Activated T-helper 1 cell treated with anti-CD3 and anti-CD28 coated beads, Interleukin-2, amount 50 U/mL, for 16 hours (primary cell): ENCODE results near the gene GNAT3.

Source experiments
- DNase-seq, 2 donors: peaks; one replicate each; pipeline ENCODE4 v3.0.0-alpha.2; 2020; ENCODE audit warnings: low read depth in 1 of 2, low spot score in 1 of 2

The GNAT3 gene

DNA sequence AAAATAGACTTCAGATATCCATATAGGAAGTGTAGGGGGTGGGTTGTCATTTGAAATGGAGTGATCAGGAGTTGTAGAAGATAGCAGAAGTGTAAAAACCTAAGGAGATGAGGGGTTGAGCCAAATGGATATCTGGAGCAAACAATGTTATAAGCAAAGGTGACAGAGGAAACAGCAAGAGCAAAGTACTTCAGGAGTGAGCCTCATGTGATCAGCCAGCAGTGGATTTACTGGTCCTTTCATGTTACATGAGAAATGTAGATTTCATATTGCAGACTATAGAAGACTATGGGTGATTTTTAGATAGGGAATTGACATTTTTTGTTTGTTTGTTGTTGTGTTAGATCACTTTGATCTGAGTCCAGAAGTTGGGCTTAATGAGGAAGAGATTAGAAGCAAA, 47.7 kb downstream of the GNAT3 start:
- DNase-seq = no peak

DNA sequence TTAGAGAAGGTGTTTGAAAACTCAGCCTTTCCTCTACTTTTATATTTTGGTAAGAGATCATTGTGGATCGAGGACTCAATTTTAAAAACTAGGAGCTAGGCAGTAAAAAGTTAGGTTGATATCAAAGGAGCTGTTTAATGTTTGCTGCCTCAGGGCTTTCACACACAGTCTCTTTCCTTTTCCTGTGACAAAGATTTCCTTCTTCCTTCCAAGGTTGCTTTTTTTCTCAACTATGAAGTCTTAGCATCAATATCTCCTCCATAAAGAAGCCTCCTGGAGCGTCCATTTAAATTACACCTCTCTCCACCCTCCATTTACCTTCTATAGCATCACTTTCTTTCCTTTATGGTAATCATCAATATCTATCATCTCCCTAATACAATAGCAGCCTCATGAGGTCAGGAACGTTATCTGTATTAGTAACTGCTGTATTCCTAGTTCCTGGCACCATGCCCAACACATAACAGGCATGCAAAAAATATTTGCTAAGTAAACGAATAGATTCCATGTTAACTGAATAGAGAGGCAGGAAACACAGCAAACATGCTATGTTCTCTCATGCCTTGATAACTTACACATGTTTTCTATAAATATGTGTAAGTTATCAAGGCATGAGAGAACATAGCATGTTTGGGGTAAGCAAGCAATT, 48.5 kb downstream of the GNAT3 start:
- DNase-seq = no peak

DNA sequence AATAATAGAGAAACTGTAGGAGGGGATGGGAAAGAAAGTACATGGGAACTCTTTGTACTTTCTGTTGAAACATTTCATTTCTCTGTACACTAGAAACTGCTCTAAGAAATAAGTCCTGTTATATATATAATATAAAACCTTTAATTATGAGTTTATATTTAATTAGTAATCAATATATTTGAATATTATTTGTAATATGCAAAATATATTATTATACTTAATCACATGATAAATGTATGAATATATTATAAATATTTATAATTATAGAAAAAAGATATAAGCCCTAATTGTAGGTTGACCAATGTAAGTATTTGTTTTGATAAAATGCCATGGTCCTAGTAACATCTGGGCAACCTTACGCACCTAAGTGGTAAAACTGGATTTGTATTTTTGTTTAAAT, 51.0 kb downstream of the GNAT3 start:
- no peak for DNase-seq

DNA sequence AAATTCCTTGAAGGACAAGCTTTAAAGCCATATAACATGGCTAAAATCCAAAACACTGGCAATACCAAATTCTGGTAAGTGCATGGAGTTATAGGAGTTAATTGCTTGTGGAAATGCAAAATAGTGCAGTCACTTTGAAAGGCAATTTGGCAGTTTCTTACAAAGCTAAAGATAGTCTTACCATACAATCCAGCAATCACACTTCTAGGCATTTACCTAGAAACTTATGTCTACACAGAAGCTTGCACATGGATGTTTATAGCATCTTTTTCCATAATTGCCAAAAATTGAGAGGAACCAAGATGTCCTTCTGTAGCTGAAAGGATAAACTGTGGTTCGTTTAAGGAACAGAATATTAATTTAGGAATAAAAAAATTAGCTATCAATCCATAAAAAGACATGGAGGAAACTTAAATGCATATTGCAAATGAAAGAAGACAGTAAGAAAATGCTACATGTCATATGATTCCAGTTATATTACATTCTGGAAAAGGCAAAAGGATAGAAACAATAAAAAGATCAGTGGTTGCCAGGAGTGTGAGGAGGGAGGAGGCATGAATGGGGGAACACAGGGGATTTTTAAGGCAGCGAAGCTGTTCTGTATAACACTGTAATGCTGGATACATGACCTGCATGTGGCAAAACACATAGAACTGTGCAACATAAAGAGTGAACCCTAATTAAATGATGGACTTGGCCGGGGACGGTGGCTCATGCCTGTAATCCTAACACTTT, 51.9 kb downstream of the GNAT3 start:
- DNase-seq = no peak

DNA sequence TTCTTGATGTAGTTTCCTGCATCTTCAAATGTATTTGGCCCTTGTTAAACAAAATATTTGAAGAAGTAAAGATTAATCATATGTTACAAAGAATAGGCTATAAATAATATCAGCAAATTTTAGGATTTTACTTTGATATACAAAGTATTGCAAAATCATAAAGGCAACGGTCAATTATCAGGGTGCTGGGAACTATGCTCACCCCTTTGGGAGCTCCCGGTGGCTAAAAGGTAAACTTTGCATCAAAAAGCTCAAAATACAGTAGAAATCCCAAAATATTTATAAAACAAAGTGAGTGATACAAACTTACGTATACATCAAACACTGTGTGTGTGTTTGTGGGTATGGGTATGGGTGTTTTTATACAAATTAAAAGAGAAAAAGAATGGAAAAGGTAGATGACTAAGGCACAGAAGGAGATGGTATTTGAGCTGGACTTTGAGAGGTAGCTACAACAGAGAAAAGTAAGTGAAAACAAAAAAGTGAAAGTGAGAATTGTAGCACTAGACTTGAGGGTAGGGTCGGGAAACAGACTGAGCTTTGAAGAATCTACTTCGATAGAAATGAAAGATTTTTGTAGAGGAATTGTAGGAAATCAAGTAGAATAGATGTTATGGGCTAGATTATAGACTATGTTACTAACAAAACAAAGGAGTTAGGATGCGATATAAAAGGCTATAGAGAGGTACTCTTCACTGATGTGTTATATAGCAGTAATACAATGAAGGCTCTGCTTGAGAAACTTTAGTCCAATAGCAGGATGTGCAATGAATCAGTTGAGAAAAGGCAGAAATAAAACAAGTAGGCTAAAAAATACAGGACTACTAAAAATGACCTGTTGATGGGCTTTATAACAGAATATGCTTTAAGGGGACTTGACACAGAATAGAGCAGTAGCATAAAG, 52.8 kb downstream of the GNAT3 start:
- DNase-seq = no peak

DNA sequence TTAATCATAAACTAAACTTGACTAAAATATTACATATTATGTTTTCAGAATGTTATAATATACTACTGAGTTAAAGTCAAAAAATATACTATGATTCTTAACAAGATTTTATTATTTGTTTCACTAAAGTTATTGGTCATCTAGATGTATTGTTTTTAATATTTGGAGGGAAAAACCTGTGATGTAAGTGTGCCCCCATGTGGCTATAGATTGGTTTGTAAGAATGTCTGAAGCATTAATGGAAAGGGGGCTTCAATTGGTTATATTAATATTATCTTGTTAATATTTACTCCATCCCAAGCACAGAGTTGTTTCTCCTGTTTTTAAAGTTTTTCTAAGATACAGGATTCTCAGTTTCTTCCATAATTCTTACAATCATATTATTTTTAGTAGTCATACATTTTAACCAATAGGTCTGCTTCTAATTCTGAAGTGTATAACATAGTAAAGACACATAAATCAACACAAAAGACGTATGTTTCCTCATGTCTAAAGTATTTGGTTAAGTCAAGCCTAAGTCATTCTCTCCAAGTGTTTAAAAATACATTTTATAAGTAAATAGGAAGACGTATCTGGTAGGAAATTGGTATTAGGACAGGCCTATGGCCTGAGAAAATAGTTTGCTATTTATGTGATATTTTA, 58.0 kb downstream of the GNAT3 start:
- no peak for DNase-seq

DNA sequence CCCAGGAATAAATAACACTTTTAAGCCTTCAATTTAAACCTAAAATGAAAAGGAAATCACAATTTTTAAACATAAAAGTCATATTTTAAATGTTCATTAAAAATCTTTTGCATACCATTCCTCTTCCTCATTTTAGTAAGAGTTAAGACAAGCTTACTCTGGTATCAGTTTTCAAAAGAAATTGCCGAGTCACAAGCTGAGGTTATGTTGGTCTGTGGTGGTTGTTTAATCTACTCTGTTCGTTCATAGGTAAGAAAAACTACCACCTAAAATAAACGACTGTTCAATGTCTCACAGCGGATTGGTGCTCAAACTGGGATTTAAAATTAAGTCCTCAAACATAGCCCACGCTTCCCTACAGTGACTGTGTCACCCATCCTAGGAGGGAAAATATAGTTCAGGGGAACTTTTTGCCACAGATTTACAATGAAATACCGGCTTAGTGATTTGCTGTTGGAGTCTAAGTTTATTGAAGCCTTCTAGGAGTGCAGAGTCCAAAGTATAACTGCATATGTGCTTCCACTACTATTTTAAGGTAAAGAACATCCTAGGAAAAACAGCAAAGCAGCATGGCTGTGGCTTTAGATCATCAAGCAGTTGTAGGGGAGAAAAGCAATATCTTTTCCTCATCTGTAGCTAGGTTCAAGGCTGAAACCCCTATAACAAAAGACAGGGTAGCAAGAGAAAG, 61.1 kb downstream of the GNAT3 start:
- DNase-seq = no peak

DNA sequence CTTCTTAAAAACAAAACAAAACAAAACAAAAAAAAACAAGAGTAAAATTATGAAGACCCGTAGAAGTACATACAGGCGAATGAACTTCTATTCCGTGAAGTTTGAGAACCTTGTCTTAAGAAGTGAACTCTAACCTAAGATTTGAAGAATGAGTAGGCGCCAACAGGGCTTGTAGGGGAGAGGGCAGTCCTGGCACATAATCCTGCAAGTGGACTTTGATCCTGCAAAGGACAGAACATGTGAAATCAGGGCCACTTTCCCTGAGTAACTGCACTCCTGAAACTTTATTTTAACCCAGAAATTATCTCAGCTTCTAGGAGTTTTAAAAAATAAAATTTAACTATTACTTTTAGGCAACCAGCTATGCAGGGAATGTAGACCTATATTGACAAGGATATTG, 62.0 kb downstream of the GNAT3 start:
- DNase-seq = no peak

DNA sequence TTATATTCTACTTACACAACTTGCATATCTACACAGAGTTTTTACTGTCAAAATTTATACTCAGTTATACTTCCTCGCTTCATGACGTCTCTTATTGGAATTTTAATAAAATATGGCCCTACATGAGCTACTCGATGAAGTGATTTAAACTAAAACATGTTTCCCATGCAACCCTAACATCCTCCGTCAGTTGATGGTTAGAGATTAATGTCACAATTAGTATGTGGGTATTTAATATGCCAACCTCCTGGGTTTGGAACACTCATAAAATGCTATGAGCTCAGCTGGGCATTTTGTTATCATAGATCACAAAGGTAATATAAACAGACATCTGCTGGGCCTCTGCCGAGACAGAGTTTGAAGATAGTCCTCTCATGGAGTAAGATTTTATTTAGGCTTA, 66.5 kb downstream of the GNAT3 start:
- DNase-seq = no peak

DNA sequence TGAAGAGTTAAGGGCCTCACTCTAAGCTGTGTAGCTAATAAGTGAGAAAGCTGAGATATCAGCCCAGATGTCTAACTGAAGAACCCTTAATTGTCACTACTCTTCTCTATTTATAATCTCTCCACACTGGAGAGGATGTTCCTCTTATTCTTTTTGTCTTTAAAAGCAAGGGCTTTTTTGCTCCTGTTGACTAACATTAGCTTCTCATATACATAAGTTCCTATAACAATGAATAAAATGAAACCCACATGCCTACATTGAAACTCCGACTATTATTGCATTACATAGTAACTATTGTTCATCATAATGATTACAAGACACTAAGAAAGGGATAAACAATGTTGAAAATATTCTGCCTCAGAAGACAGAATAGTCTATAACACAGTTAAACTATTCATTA, 67.1 kb downstream of the GNAT3 start:
- DNase-seq = no peak

DNA sequence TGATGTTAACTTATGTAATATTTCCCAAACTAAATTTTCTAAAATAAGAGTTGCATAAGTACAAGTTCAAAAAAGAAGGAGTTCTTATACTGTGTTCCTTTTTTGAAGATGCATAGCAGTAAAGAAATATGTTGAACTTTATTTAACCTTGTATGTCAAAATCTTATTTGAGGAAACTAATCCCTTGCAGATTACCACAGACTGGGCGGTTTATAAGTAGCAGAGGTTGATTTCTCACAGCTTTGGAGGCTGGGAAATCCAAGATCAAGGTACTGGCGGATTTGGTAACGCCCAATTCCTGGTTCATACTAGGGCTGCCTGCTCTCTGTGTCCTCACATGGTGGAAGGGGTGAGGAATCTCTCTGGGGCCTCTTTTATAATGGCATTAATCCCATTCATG, 68.5 kb downstream of the GNAT3 start:
- no peak for DNase-seq

DNA sequence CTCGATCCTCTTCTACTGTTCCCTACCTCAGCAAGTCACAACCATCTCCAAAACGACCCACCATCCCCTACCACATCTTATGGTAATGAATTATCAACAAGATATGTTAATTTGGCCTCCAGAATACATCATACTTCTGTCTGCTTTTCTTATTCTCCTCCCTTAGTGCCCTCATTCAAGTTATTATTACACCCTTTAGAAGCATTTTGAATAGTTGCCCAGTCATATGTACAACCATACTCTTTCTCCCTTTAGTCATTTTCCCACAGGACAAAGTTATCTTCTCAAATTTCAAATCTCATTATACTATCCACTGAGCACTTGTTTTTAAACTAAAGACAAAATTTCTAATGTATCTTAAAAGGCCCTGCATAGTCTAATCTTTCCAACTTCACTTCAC, 71.0 kb downstream of the GNAT3 start:
- DNase-seq = no peak

DNA sequence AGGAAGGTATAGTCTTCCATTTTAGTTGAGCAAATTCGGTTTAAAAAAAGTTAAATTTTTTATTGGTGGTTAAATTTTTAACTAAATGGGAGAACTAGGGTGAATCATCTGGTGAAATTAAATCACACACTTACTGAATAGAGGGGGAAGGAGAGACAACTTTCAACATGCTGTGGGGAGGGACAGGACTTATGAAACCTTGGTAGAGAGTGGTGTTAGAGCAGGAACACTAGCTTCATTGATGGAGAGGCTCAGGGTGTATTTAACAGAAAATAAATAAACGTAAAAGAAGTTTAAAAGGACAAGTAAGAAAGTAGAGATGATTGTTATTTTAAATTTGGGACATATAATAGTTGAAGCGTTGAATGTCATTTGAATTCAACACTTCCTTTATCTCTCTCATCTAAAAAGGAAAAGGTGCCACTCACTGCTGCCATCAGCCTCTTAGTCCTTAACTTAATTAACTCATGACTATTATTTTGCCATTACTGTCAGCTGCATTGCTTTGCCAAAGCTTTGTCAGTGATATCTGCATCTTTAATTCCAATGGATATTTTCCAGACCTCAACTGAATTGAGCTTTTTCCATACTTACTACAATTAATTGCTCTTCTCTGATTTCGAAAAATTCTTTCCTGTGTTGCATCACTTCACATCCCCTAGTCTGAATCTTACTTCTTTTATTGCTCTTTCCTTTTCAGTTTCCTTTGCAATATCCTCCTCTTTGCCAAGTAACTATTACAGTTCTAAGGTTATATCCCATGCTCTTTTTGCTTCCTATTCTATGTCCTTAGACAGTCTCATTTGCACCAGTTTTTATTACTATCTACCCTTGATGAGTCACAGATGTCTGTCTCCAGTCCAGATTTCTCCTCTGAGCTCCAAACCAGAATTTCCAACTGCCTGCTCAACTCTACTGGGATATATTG, 71.7 kb downstream of the GNAT3 start:
- DNase-seq = no peak

DNA sequence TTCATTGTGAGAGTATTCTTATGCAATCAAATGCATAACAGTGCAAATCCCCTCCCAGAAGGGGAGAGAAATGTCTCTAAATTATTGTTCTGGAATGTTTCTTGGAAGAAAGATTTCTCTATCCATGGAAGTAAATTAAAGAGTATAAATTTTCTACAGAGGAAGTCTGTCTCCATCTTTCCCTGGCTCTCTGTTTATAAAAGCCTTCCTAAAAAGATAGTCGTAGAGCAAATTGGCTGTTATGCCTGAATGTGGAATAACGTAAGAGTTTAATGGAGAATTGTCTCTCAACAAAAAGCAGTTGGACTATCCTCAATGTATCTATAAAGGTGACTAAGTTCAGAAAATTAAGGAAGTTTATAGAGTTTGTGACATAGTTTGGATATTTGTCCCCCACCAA, 76.3 kb downstream of the GNAT3 start:
- no peak for DNase-seq

DNA sequence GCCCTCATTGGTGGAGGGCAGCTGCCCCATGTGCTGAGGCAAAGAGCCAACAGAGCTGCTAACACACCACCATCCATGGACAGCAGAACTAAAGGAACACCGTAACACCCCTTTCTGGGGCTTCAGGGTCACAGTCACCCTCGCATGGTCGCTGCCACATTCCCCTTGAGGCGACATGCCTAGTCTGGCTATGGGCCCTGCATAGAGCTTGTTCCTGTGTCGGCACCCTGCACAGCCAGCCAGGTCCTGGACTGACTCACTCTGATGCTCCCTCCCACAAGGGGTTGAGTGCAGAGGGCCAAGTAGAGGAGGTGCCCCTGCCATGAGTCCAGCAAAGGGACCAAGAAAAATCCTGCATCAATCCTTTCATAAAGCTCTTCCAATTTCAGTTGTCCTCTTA, 77.8 kb downstream of the GNAT3 start:
- no peak for DNase-seq

DNA sequence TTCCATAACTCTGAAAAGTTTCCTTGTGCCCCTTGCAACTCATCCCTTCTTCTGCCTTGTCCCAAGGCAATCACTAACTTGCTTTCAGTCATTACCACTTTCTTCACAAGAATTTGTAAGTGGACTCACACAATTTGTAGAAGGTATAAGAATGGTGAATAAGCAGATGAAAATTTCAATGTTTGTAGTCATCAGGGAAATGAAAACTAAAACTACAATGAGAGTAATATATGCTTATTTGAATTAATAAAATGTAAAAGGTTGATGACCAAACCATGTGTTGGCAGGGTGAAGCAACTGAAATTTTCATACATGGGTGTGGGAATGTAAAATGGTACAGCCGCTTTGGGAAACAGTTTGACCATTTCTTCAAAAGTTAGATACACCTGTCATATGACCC, 79.7 kb downstream of the GNAT3 start:
- no peak for DNase-seq

DNA sequence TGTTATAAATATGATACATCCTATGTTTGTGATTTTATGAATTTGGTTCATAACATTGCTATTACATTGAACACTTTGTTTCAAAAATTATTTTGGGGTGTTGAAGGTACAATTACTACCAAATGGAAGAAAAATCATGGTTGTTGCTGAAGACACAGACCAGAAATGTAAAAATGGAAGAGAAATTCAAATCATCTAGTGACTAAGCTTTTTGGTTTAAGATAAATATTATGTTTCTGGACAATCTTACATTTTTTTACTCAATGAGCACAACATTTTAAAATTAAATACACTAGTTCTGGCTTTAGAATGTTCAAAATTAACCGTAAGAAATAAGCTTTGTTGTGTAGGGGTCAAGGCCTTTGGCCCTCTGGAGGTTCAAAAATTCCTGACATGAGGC, 82.7 kb downstream of the GNAT3 start:
- no peak for DNase-seq

DNA sequence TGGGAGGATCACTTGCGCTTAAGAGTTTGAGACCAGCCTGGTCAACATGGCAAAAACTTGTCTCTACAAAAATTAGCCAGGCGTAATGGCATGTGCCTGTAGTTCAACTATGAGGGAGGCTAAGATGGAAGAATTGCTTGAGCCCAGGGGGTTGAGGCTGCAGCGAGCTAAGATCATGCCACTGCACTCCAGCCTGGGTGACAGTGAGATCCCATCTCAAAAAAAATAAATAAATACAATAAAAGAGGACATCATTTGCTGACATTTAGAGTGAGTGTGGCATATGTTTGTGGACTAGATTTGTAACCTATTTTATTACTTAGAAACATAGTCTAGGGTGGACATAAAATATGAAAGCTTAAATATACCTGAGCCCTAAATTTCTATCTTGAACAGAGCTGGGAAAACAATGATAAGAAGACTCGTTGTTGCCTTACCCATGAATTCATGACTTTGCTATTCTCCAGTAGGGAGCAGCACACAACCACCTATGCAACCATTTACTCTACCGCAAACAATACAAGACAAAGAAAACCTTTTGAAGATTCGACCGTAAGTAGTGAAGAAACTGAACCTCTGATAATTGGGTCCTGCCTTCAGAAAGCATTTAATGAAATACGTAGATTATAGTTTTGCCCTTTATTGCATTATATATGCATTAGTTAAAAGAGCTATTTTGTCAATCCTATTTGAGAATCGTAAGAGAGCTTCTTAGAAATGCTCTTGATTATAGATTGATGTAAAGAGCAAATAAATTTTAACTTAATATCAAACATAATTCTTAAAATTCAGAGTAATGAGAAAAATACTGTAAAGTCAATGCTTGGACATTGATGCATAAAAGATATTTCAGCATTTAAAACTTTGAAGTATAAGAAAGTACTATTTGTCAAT, 83.5 kb downstream of the GNAT3 start:
- no peak for DNase-seq

DNA sequence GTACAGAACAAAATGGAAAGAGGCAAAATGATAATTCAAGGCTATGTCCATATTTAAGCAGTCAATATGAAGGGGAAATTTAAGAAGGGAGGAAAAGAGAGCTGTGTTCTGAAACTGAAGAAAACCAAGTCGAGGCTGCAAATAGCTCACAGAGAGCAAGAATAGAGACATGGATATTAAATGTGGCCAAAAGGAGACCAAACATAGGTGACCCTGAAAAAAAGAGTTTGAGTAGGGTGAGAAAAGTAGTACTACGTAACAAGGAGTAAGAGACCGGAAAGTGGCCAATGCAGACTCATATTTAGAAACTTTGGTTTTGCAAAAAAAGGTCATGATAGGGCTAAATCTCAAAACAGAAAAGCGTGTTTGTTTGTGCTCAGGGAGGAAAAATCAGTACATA, 84.6 kb downstream of the GNAT3 start:
- DNase-seq = no peak
